Neural progenitor cell (in vitro differentiated cells): ENCODE results near the gene DUS1L.

Source experiments
- EZH2 ChIP-seq: fragments of 200-600 bp; sonication (generic); IDR thresholded peaks from 2 replicates; pipeline ENCODE4 v1.6.1; 2017; ENCODE audit warnings: antibody characterized with exemption, mild to moderate bottlenecking, moderate library complexity
- TF ChIP-seq, protein P1 (sequence below): fragments of 200-600 bp; sonication (generic); IDR thresholded peaks from 2 replicates; pipeline ENCODE4 v1.5.1; 2017; ENCODE audit warnings: antibody characterized with exemption, mild to moderate bottlenecking

- TF ChIP-seq, protein P1, sequence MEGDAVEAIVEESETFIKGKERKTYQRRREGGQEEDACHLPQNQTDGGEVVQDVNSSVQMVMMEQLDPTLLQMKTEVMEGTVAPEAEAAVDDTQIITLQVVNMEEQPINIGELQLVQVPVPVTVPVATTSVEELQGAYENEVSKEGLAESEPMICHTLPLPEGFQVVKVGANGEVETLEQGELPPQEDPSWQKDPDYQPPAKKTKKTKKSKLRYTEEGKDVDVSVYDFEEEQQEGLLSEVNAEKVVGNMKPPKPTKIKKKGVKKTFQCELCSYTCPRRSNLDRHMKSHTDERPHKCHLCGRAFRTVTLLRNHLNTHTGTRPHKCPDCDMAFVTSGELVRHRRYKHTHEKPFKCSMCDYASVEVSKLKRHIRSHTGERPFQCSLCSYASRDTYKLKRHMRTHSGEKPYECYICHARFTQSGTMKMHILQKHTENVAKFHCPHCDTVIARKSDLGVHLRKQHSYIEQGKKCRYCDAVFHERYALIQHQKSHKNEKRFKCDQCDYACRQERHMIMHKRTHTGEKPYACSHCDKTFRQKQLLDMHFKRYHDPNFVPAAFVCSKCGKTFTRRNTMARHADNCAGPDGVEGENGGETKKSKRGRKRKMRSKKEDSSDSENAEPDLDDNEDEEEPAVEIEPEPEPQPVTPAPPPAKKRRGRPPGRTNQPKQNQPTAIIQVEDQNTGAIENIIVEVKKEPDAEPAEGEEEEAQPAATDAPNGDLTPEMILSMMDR = no peak
- TF ChIP-seq EZH2 = no peak
Measured at GRCh38 chr17:82046903-82047302, 18.7 kb downstream of the DUS1L start.
